Raji (cell line): Measurements from ENCODE around the gene ALB.

Experiments
- POLR2A ChIP-seq: IDR thresholded peaks from 2 replicates; pipeline ENCODE4 v1.6.1; 2011; ENCODE audit warnings: low read depth, low read length, control low read depth; ENCODE audit not compliant: insufficient read depth

The ALB gene

DNA sequence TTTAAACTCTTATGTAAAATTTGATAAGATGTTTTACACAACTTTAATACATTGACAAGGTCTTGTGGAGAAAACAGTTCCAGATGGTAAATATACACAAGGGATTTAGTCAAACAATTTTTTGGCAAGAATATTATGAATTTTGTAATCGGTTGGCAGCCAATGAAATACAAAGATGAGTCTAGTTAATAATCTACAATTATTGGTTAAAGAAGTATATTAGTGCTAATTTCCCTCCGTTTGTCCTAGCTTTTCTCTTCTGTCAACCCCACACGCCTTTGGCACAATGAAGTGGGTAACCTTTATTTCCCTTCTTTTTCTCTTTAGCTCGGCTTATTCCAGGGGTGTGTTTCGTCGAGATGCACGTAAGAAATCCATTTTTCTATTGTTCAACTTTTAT, at the start of gene ALB:
ALB (plus strand) TSS at position 246 of the 400 bp plus-strand sequence; CDS start at position 287, 41 bp downstream.
- no peak for TF ChIP-seq POLR2A

- TF ChIP-seq POLR2A, result no peak
Observed at GRCh38 chr4:73375328-73375741, 28.8 kb upstream of the ALB start.

GRCh38 chr4:73376251-73376650, 27.8 kb upstream of the ALB start:
- TF ChIP-seq POLR2A, result no peak

DNA sequence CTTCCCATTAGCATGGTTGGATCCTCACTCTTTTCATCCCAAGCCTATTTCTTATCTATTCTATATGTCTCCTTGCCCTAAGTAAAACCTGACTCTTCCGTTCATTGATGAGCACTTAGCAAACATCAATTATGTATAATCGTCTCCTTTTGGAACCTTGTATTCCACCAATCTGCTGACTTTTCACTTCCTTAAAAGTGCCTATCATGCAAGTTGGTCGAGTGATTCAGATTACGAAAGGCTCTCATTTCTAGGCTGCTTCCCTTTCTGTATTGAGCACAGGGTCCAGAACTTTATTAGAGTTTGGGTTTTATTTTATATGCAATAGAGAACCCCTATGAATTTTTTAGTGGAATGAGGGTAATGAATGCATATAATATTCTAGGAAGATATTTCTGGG, 27.1 kb upstream of the ALB start:
- no peak for TF ChIP-seq POLR2A

DNA sequence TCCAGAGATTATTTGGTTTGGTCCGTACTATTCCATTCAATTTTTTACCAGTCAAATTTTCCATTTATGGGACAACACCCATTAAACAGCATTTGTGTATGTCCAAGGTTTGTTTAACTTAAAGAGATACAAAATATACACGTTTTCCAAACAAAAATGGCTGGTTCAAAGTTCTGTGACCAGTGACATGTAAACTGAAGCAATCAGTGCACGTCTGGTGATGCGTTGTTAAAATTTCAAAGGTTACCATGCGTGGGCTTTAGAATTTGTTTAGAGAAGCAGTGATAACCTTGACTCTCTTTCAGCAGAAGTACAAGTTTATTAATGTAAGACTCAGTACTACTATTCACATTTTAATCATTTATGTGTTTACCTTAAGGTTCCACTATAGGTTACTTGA, 25.2 kb upstream of the ALB start:
- no peak for TF ChIP-seq POLR2A

- no peak for TF ChIP-seq POLR2A
Observed at GRCh38 chr4:73379946-73380345, 24.1 kb upstream of the ALB start.

GRCh38 chr4:73381214-73381613, 22.9 kb upstream of the ALB start:
- TF ChIP-seq POLR2A, result no peak

DNA sequence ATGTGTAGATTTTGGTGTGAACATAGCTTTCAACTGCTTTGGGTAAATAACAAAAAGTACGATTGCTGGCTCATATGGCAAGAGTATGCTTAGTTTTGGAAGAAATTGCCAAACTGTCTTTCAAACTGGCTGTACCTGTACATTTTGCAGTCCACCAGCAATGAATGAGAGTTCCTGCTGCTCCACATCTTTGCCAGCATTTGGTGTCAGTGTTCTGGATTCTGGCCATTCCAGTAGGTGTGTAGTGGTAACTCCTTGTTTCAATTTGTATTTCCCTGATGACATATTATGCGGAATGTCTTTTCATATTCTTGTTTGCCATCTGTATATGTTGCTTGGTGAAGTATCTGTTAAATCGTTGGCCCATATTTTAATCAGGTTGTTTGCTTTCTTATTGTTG, 20.6 kb upstream of the ALB start:
- TF ChIP-seq POLR2A, result no peak

GRCh38 chr4:73387552-73387951, 16.5 kb upstream of the ALB start:
- TF ChIP-seq POLR2A, result no peak

DNA sequence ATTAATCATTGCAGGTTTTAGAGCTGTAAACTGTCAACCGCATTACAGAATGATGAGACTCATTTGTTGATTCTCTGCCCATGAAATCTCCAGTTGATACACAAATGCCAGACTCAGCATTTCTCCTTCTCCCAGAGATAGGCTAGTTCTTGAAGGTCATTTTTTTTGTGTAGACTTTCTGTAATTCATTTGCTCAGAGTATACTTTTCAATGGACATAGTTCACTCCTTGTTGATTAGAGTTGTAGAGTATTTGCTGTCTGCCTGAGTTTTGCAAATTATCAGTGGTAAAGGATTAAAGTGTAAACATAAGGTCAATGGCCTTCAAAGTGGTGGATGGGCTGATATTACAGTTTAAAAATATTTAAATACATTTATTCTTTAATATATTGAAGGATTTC, 15.2 kb upstream of the ALB start:
- no peak for TF ChIP-seq POLR2A

GRCh38 chr4:73391774-73392173, 12.3 kb upstream of the ALB start:
- no peak for TF ChIP-seq POLR2A

DNA sequence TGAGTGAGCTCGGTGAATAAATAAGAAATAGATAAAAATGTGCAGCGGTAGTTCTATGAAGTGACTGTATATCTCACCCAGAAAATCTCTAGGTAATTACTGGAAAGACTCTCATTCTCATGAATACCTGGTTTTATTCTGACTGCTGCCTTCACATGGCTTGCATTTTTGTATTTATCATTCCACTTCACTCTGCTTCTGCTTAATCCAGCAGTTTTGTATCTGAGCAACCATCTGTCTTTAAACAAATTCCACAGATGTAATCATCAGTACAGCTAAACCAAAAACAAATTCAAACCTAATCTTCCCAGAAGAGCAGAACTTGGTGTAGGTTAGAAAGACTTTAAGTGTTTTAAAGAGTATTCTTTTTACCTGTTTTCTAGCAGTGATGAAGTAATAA, 11.2 kb upstream of the ALB start:
- no peak for TF ChIP-seq POLR2A

- TF ChIP-seq POLR2A, result no peak
Observed at GRCh38 chr4:73396304-73396703, 7.8 kb upstream of the ALB start.

GRCh38 chr4:73396993-73397972, 6.8 kb upstream of the ALB start:
- TF ChIP-seq POLR2A, result no peak

DNA sequence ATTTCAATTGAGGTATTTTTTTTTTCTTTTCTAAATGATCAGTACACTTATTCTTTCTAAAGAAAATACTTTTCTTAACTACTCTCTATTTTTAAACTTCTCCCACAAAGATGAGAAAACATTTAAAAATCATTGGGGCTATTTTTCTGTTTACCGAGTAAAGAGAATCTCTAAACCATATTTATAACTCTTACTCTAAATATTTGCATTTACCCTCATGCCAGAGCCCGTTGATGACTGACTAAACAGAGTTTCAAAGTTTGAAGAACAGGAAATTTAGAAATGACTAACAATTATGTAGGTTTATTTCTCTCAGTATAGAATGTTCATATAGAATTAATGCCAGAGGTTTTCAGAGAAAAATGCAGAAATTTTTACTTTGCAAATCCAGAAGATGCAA, 2.7 kb upstream of the ALB start:
- no peak for TF ChIP-seq POLR2A

DNA sequence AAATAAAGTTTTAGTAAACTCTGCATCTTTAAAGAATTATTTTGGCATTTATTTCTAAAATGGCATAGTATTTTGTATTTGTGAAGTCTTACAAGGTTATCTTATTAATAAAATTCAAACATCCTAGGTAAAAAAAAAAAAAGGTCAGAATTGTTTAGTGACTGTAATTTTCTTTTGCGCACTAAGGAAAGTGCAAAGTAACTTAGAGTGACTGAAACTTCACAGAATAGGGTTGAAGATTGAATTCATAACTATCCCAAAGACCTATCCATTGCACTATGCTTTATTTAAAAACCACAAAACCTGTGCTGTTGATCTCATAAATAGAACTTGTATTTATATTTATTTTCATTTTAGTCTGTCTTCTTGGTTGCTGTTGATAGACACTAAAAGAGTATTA, 370 bp downstream of the ALB start:
- no peak for TF ChIP-seq POLR2A

DNA sequence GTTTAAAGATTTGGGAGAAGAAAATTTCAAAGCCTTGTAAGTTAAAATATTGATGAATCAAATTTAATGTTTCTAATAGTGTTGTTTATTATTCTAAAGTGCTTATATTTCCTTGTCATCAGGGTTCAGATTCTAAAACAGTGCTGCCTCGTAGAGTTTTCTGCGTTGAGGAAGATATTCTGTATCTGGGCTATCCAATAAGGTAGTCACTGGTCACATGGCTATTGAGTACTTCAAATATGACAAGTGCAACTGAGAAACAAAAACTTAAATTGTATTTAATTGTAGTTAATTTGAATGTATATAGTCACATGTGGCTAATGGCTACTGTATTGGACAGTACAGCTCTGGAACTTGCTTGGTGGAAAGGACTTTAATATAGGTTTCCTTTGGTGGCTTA, 1.1 kb downstream of the ALB start:
- no peak for TF ChIP-seq POLR2A
